RWPE2 (cell line): ENCODE results near the gene IFIT1.

ENCODE experiments used
- ATAC-seq: fragments of 200-7000 bp; cut with Tn5 transposase; 3 replicates; pipeline ENCODE4 v1.9.1; 2021; ENCODE audit warnings: low read depth
- DNase-seq: peaks from one replicate; pipeline ENCODE4 v3.0.0-alpha.2; 2020; ENCODE audit warnings: low spot score
- H3K27ac ChIP-seq: fragments of 450-650 bp; 2 replicates; pipeline ENCODE4 v1.5.1; 2017; ENCODE audit warnings: mild to moderate bottlenecking; ENCODE audit not compliant: poor library complexity, severe bottlenecking
- H3K27me3 ChIP-seq: fragments of 250-450 bp; sonication (Bioruptor Pico); 2 replicates; pipeline ENCODE4 v1.5.1; 2021; ENCODE audit warnings: mild to moderate bottlenecking, moderate library complexity; ENCODE audit not compliant: insufficient read depth, poor library complexity, severe bottlenecking
- H3K36me3 ChIP-seq: fragments of 250-450 bp; sonication (Bioruptor Pico); 2 replicates; pipeline ENCODE4 v1.5.1; 2020; ENCODE audit warnings: low read depth, mild to moderate bottlenecking, moderate library complexity
- H3K4me1 ChIP-seq: fragments of 250-450 bp; sonication (Bioruptor Pico); 2 replicates; pipeline ENCODE4 v1.5.1; 2021; ENCODE audit warnings: mild to moderate bottlenecking, moderate library complexity; ENCODE audit not compliant: insufficient read depth, poor library complexity, severe bottlenecking
- H3K4me3 ChIP-seq: fragments of 250-450 bp; sonication (Bioruptor Pico); 2 replicates; pipeline ENCODE4 v1.5.1; 2021; ENCODE audit warnings: mild to moderate bottlenecking, moderate library complexity; ENCODE audit not compliant: severe bottlenecking
- H3K9me3 ChIP-seq: fragments of 250-450 bp; sonication (Bioruptor Pico); 2 replicates; pipeline ENCODE4 v1.5.1; 2021; ENCODE audit warnings: mild to moderate bottlenecking, moderate library complexity; ENCODE audit not compliant: severe bottlenecking
- CTCF ChIP-seq: fragments of 450-650 bp; IDR thresholded peaks from one replicate; pipeline ENCODE4 v1.5.1; 2017; ENCODE audit warnings: mild to moderate bottlenecking, moderate library complexity; ENCODE audit not compliant: poor library complexity, severe bottlenecking

Gene IFIT1, protein sequence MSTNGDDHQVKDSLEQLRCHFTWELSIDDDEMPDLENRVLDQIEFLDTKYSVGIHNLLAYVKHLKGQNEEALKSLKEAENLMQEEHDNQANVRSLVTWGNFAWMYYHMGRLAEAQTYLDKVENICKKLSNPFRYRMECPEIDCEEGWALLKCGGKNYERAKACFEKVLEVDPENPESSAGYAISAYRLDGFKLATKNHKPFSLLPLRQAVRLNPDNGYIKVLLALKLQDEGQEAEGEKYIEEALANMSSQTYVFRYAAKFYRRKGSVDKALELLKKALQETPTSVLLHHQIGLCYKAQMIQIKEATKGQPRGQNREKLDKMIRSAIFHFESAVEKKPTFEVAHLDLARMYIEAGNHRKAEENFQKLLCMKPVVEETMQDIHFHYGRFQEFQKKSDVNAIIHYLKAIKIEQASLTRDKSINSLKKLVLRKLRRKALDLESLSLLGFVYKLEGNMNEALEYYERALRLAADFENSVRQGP

GRCh38 chr10:89391907-89392756, at the start of gene IFIT1:
TSS of gene IFIT1 (plus strand) at chr10:89392623. CDS start at chr10:89392713, 90 bp downstream.
- H3K9me3 ChIP-seq: no peaks in the 10 kb centered on the region
- no peak for TF ChIP-seq CTCF
- H3K27ac ChIP-seq: peak within 1 kb of the TSS; percentile 50
- no peak for DNase-seq
- ATAC-seq: peak; percentile 88
- no peaks in the 10 kb centered on the region for H3K27me3 ChIP-seq
- peaks cover 17% of the 10 kb centered on the region for H3K4me1 ChIP-seq
- H3K36me3 ChIP-seq: peaks cover 2% of the 10 kb centered on the region; the same call in 1 of the 2 replicates
- peak within 1 kb of the TSS; percentile 40 for H3K4me3 ChIP-seq

DNA sequence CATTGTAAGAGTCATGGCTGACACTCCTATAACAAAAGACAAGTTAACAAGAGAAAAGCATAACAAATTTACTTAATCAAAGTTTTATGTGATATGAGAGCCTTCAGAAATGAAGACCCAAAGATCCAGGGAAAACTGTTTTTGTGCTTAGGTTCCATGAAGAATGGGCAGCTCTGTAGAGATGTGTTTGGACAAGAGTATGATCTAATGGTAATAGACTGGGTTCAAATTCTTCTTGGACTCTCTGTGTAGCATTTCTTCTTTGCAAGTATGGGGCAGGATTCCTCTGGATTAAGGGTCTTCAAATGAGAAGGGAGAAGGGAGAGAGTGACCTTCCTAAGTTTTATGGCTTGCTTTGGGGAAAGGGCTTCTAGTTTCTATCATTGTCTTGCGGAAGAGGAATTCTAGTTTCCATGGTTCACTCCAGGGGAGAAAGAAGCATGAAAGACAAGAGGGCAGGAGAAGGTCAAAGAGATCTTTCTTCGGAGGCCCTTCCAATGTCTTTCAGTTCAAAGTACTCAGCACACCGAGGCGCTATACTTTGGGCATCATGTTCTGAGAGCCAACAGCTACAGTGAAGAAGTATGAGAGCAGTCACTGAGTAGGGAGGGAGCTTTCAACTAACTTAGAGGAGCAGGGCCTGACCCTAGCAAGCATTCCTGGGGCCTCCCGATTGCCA, 49.2 kb upstream of the IFIT1 start:
- H3K27me3 ChIP-seq: no peaks in the 10 kb centered on the region
- H3K27ac ChIP-seq: no peak overlapping the region
- DNase-seq: no peak
- no peak for ATAC-seq
- no peaks in the 10 kb centered on the region for H3K9me3 ChIP-seq
- peaks cover 17% of the 10 kb centered on the region for H3K4me1 ChIP-seq
- no peak overlapping the region for H3K4me3 ChIP-seq
- TF ChIP-seq CTCF: no peak
- no peaks in the 10 kb centered on the region for H3K36me3 ChIP-seq

GRCh38 chr10:89344156-89344555, 48.3 kb upstream of the IFIT1 start:
- no peak overlapping the region for H3K27ac ChIP-seq
- DNase-seq (no peak), ATAC-seq (no peak)
- H3K4me3 ChIP-seq: no peak overlapping the region
- no peaks in the 10 kb centered on the region for H3K36me3 ChIP-seq
- H3K27me3 ChIP-seq: no peaks in the 10 kb centered on the region
- no peak for TF ChIP-seq CTCF
- peaks cover 17% of the 10 kb centered on the region for H3K4me1 ChIP-seq
- no peaks in the 10 kb centered on the region for H3K9me3 ChIP-seq

GRCh38 chr10:89345367-89346000, 46.9 kb upstream of the IFIT1 start:
- Histone ChIP-seq H3K36me3 (no peaks in the 10 kb centered on the region), H3K27ac (peak overlapping the region; percentile 33), H3K4me3 (no peak overlapping the region), H3K4me1 (peaks cover 17% of the 10 kb centered on the region), H3K9me3 (no peaks in the 10 kb centered on the region), H3K27me3 (no peaks in the 10 kb centered on the region)
- ATAC-seq (no peak), DNase-seq (no peak)
- no peak for TF ChIP-seq CTCF
